Measurements from ENCODE around the gene HPX. TPM values are rescaled to one million over a fixed set of nuclear protein-coding genes. Genes with fewer than 3 reads are reported as not detected.

HPX gene
- polyA plus RNA-seq, 3 donors = 0.40 TPM; not detected in 2

GRCh38 chr11:6448574-6448973 is 7.8 kb upstream of the HPX start:
- Mint-ChIP-seq H3K36me3 (peaks cover 12 to 13% of the 10 kb centered on the region in 2 donors), H3K27me3 (ENCODE audit: low read depth in 3 of 3) (peaks cover 0 to 3% (median 2%) of the 10 kb centered on the region in 3 donors), H3K27ac (no peak overlapping the region), H3K9me3 (no peaks in the 10 kb centered on the region), H3K4me3 (no peak overlapping the region), H3K4me1 (no peaks in the 10 kb centered on the region)
- intact Hi-C loops (cut with micrococcal nuclease) = loop anchor here in 1 of 2 donors (10.0 kb wide), 1 partner anchor 56 kb away; no protein-coding TSS in a partner anchor
- DNase-seq = no peak
- Histone ChIP-seq H3K9me3 (replicated peaks in 1 of 2; ENCODE audit: control insufficient read depth in 1 of 2, insufficient read depth in 1 of 2, low read length in 2 of 2) (no peaks in the 10 kb centered on the region), H3K79me2 (ENCODE audit: insufficient read depth, low read length) (no peaks in the 10 kb centered on the region), H3K4me2 (replicated peaks; ENCODE audit: extremely low read depth, low read length, poor library complexity, severe bottlenecking) (no peak overlapping the region), H3K4me3 (replicated peaks in 1 of 3; ENCODE audit: low read depth in 2 of 3, low read length in 3 of 3) (no peak overlapping the region), H3K4me1 (ENCODE audit: control insufficient read depth in 1 of 2, insufficient read depth in 2 of 2, low read length in 2 of 2) (no peaks in the 10 kb centered on the region), H3K27me3 (ENCODE audit: control insufficient read depth in 2 of 2, insufficient read depth in 2 of 2, low read length in 2 of 2) (no peaks in the 10 kb centered on the region), H4K20me1 (ENCODE audit: insufficient read depth, low read length) (no peaks in the 10 kb centered on the region), H2AFZ (ENCODE audit: insufficient read depth, low read depth, low read length, poor library complexity, severe bottlenecking) (no peak overlapping the region), H3K27ac (ENCODE audit: low read depth in 1 of 2, low read length in 2 of 2) (no peak overlapping the region), H3K9ac (ENCODE audit: insufficient read depth, low read length, poor library complexity, severe bottlenecking) (no peak overlapping the region), H3K36me3 (replicated peaks in 1 of 2; ENCODE audit: control insufficient read depth in 1 of 2, insufficient read depth in 2 of 2, low read length in 2 of 2) (peaks cover 46 to 52% of the 10 kb centered on the region in 2 donors)
- no peak for TF ChIP-seq CTCF (IDR thresholded peaks at IDR 0.05)
- WGBS (ENCODE audit: insufficient coverage) = no CpG with 5 or more reads among the region's 3 CpGs

GRCh38 chr11:6443269-6444003 is 2.6 kb upstream of the HPX start:
- intact Hi-C loops (cut with micrococcal nuclease) = loop anchor here in 1 of 2 donors (5.0 to 10.0 kb wide), 2 partner anchors 61 kb away; no protein-coding TSS in a partner anchor

More at GRCh38 chr11:6443269-6444003, 2.6 kb upstream of the HPX start:
- H3K4me3 Mint-ChIP-seq = no peak overlapping the region
- H3K9ac ChIP-seq (ENCODE audit: insufficient read depth, low read length, poor library complexity, severe bottlenecking) = no peak overlapping the region
- H3K79me2 ChIP-seq (ENCODE audit: insufficient read depth, low read length) = no peaks in the 10 kb centered on the region
- no peaks in the 10 kb centered on the region for H4K20me1 ChIP-seq (ENCODE audit: insufficient read depth, low read length)
- no peak overlapping the region for H3K4me2 ChIP-seq (replicated peaks; ENCODE audit: extremely low read depth, low read length, poor library complexity, severe bottlenecking)
- no peak overlapping the region for H2AFZ ChIP-seq (ENCODE audit: insufficient read depth, low read depth, low read length, poor library complexity, severe bottlenecking)
- no peak overlapping the region for H3K27ac Mint-ChIP-seq
- no peaks in the 10 kb centered on the region for H3K4me1 Mint-ChIP-seq
- DNase-seq = peak; percentile 41 to 61 (median 54)
- peaks cover 0 to 3% (median 2%) of the 10 kb centered on the region in 3 donors for H3K27me3 Mint-ChIP-seq (ENCODE audit: low read depth in 3 of 3)
- peak; percentile 89 for TF ChIP-seq CTCF (IDR thresholded peaks at IDR 0.05)
- peaks cover 5 to 8% of the 10 kb centered on the region in 2 donors for H3K4me1 ChIP-seq (ENCODE audit: control insufficient read depth in 1 of 2, insufficient read depth in 2 of 2, low read length in 2 of 2)
- H3K27me3 ChIP-seq (ENCODE audit: control insufficient read depth in 2 of 2, insufficient read depth in 2 of 2, low read length in 2 of 2) = no peaks in the 10 kb centered on the region
- no peaks in the 10 kb centered on the region for H3K9me3 ChIP-seq (replicated peaks in 1 of 2; ENCODE audit: control insufficient read depth in 1 of 2, insufficient read depth in 1 of 2, low read length in 2 of 2)
- WGBS (ENCODE audit: insufficient coverage) = 15% methylated on average over 5 of the region's 5 CpGs
- H3K36me3 Mint-ChIP-seq = no peaks in the 10 kb centered on the region
- no peaks in the 10 kb centered on the region for H3K9me3 Mint-ChIP-seq
- H3K27ac ChIP-seq (ENCODE audit: low read depth in 1 of 2, low read length in 2 of 2) = no peak overlapping the region
- peaks cover under 1 to 2% of the 10 kb centered on the region in 2 donors for H3K36me3 ChIP-seq (replicated peaks in 1 of 2; ENCODE audit: control insufficient read depth in 1 of 2, insufficient read depth in 2 of 2, low read length in 2 of 2)
- no peak overlapping the region for H3K4me3 ChIP-seq (replicated peaks in 1 of 3; ENCODE audit: low read depth in 2 of 3, low read length in 3 of 3)

All from CD14-positive monocyte (primary cell).